Progenitor cell of endocrine pancreas (in vitro differentiated cells): ENCODE measurements around the gene DIS3L2. TPM values are rescaled to one million over a fixed set of nuclear protein-coding genes. Genes with fewer than 3 reads are reported as not detected.

ENCODE experiments used
- DNase-seq: peaks from one replicate; pipeline ENCODE4 v3.0.0; 2021; ENCODE audit warnings: low spot score; ENCODE audit not compliant: unreplicated experiment
- H3K27ac Mint-ChIP-seq: 2 replicates; pipeline ENCODE4 v1.8.0; 2021; ENCODE audit warnings: mild to moderate bottlenecking, moderate library complexity, mixed read lengths
- H3K27me3 Mint-ChIP-seq: 2 replicates; pipeline ENCODE4 v1.8.0; 2021; ENCODE audit warnings: mixed read lengths
- H3K36me3 Mint-ChIP-seq: 2 replicates; pipeline ENCODE4 v1.8.0; 2022; ENCODE audit warnings: mixed read lengths; ENCODE audit not compliant: insufficient read depth
- H3K4me1 Mint-ChIP-seq: 2 replicates; pipeline ENCODE4 v1.8.0; 2021; ENCODE audit warnings: low read depth, mixed read lengths
- H3K4me3 Mint-ChIP-seq: 2 replicates; pipeline ENCODE4 v1.8.0; 2021; ENCODE audit warnings: low read depth, mild to moderate bottlenecking, moderate library complexity, mixed read lengths
- H3K9me3 Mint-ChIP-seq: 2 replicates; pipeline ENCODE4 v1.8.0; 2021; ENCODE audit warnings: low read depth, mixed read lengths
- total RNA-seq: library from RNA; stranded (reverse); gene quantifications from 2 replicates; pipeline ENCODE4 v1.2.1, GENCODE V29; 2021
- TF ChIP-seq, protein P1 (sequence below): fragments of 200-600 bp; sonication (generic); IDR thresholded peaks from one replicate; pipeline ENCODE4 v1.5.0; 2021; ENCODE audit warnings: antibody characterized with exemption, mild to moderate bottlenecking; ENCODE audit not compliant: unreplicated experiment

Gene DIS3L2
- total RNA-seq, 1 donor from 2014 or later: 59.3 TPM

DNA sequence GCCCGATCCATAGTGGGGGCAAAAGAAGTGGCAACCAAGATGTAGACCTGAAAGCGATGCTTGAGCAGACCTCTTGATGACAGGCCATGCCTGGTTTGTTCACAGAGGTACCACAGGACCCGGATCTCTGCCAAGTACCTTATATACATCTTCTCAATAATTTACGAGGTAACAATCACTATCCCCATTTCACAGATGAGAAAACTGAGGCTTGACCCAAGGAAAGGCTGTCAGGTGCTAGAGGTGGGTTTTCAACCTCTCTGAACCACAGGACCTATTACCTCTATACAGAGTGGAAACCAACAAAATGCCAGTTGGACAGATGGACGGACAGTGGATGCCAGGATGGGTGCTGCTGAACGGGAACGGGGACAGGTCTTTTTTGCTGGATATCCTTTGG is 13.8 kb upstream of the DIS3L2 start:
- no peaks in the 10 kb centered on the region for H3K27me3 Mint-ChIP-seq
- no peak overlapping the region for H3K4me3 Mint-ChIP-seq
- no peaks in the 10 kb centered on the region for H3K4me1 Mint-ChIP-seq
- no peak overlapping the region for H3K27ac Mint-ChIP-seq
- H3K9me3 Mint-ChIP-seq: peaks cover 5% of the 10 kb centered on the region
- no peak for DNase-seq
- TF ChIP-seq, protein P1, sequence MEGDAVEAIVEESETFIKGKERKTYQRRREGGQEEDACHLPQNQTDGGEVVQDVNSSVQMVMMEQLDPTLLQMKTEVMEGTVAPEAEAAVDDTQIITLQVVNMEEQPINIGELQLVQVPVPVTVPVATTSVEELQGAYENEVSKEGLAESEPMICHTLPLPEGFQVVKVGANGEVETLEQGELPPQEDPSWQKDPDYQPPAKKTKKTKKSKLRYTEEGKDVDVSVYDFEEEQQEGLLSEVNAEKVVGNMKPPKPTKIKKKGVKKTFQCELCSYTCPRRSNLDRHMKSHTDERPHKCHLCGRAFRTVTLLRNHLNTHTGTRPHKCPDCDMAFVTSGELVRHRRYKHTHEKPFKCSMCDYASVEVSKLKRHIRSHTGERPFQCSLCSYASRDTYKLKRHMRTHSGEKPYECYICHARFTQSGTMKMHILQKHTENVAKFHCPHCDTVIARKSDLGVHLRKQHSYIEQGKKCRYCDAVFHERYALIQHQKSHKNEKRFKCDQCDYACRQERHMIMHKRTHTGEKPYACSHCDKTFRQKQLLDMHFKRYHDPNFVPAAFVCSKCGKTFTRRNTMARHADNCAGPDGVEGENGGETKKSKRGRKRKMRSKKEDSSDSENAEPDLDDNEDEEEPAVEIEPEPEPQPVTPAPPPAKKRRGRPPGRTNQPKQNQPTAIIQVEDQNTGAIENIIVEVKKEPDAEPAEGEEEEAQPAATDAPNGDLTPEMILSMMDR: no peak
- no peaks in the 10 kb centered on the region for H3K36me3 Mint-ChIP-seq

DNA sequence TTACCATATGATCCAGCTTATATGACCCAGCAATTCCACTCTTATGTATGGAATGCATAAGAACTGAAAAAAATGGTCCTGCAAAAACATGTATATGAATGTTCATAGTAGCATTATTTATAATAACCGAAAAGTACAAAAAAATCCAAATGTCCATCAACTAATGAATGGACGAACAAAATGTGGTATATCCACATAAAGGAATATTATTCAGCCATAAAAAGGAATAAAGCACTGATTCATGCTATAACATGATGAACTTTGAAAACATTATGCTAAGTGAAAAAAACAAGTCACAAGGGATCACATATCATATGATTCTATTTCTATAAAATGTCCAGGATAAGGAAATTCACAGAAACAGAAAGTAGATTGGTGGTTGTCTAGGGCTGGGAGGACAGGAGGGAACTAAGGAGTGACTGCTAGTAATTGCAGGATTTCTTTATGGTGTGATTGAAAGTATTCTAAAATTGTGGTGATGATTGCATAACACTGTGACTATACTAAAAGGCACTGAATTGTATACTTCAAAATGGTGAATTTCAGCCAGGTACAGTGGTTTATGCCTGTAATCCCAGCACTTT is 10.0 kb upstream of the DIS3L2 start:
- Mint-ChIP-seq H3K27ac (no peak overlapping the region), H3K36me3 (no peaks in the 10 kb centered on the region), H3K4me1 (no peaks in the 10 kb centered on the region), H3K4me3 (no peak overlapping the region), H3K27me3 (no peaks in the 10 kb centered on the region), H3K9me3 (peaks cover 5% of the 10 kb centered on the region)
- no peak for DNase-seq
- TF ChIP-seq, protein P1: no peak

DNA sequence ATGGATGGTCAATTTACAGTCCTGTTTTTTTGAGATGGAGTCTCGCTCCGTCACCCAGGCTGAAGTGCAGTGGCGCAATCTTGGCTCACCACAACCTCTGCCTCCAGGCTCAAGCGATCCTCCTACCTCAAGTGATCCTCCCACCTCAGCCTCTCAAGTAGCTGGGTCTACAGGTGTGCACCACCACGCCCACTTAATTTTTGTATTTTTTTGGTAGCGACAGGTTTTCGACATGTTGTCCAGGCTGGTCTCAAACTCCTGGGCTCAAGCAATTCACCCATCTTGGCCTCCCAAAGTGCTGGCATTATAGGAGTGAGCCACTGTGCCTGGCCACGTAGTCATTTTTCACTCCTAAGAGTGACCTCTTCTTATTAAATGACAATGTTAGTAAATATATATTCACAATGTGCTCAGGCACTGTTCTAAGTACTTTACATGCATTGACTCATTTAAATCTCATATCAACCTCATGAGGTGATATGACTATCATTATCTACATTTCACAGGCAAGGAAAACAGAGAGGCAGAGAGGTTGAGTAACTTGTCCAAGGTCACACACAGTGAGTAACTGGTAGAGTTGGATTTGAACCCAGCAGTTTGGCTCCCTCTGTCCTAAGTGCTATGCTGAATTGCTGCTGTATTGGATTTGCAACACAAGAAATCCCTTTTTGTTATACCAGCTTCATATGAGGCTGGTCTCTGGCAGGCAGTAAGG is 5.6 kb upstream of the DIS3L2 start:
- Mint-ChIP-seq H3K4me1 (peaks cover 2% of the 10 kb centered on the region), H3K36me3 (no peaks in the 10 kb centered on the region), H3K27me3 (no peaks in the 10 kb centered on the region), H3K9me3 (peaks cover 1% of the 10 kb centered on the region), H3K27ac (no peak overlapping the region), H3K4me3 (no peak overlapping the region)
- TF ChIP-seq, protein P1: no peak
- no peak for DNase-seq

DNA sequence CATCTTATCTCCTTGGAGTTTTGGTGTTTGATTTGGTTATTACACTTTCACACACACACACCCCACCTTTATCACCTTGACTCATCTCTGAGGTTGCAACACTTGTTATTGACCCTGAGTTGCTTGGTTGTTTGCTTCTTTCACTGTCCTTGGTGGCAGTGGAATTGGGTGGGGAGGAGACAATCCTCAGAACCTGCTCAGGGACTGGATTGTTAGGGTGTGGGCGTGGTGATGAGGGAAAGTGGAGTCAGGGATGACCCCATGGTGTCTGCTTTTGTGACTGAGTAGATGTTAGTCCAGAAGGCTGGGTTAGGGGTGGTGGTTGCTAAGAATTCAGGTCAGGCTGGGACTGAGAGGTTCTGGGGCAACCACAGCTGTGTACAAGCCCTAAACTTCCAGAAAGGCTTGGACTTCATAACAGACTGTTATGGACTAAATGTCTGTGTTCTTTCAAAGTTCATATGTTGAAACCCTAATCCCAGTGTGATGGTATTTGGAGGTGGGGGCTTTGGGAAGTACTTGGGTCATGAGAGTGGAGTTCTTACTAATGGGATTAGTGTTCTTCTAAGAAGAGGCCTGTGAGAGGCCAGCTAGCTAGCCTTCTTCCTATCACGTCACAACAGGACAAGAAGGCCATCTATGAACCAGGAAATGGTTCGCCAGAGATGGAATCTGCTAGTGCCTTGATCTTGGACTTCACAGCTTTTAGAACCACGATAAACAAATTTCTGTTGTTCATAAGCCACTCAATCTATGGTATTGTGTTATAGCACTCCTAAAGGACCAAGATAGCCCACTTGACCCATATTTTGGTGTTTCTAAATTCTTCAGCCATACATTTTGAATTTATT is 3.4 kb upstream of the DIS3L2 start:
- Mint-ChIP-seq H3K4me1 (peaks cover 7% of the 10 kb centered on the region), H3K36me3 (no peaks in the 10 kb centered on the region), H3K4me3 (no peak overlapping the region), H3K9me3 (no peaks in the 10 kb centered on the region), H3K27ac (no peak overlapping the region), H3K27me3 (no peaks in the 10 kb centered on the region)
- DNase-seq: no peak
- TF ChIP-seq, protein P1: no peak

DNA sequence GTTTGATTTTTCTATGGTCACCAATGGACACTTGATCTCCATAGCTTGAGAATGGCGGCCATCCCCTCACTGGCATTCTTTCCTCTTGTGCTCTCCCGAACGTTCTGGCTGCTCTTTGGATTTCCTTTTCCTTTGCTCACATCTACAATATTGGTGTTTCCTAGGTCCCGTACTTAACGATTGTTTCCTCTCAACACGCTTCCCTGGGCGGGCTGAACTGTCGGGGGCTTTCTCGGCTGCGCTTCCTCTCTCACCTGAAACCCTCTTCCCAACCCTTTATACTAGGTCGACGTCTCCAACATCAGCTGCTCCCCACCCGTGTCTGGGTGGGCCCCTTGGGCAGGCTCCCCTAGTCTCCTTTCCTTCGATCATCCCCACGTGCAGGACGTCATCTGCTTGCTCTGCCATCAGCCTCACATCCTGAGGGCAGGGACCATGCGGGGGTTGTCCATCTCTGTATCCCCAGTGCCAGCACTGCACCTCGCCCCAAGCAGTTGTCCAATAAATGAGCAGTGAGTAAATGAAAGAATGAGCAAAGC is 634 bp upstream of the DIS3L2 start:
- Mint-ChIP-seq H3K9me3 (no peaks in the 10 kb centered on the region), H3K27me3 (no peaks in the 10 kb centered on the region), H3K36me3 (no peaks in the 10 kb centered on the region), H3K4me1 (peaks cover 19% of the 10 kb centered on the region), H3K4me3 (peak overlapping the region; percentile 91), H3K27ac (peak overlapping the region; percentile 91)
- TF ChIP-seq, protein P1: no peak
- no peak for DNase-seq
